GM12878 (cell line): ENCODE results near the gene IFNL1. TPM values are rescaled to one million over a fixed set of nuclear protein-coding genes. Genes with fewer than 3 reads are reported as not detected.
A peak's percentile ranks its signal among the peaks of the same experiment; 100 is the strongest.

Source experiments
- ATAC-seq: fragments of 200-7000 bp; cut with Tn5 transposase; 3 replicates; pipeline ENCODE4 v1.9.1; 2020; ENCODE audit warnings: mild to moderate bottlenecking, moderate library complexity
- BruUV-seq: library from RNA; stranded (reverse); fragments of 400-500 nt; replicated peaks from 2 replicates; lab custom pipeline; 2021; lab: Mats Ljungman, UMichigan
- CTCF ChIA-PET: fragments of 300-600 bp; sonication (Branson Sonifier 250); formaldehyde crosslinking; extraction: SDS; loops from one replicate; lab custom pipeline; 2021; ENCODE audit warnings: inconsistent platforms; lab: Yijun Ruan, JAX
- POLR2A ChIA-PET: fragments of 350-600 bp; formaldehyde crosslinking; extraction: SDS; loops from one replicate; lab custom pipeline; 2021; ENCODE audit warnings: inconsistent platforms; lab: Charles Lee
- RAD21 ChIA-PET: fragments of 300-600 bp; sonication (Branson Sonifier 250); formaldehyde crosslinking; loops from one replicate; lab custom pipeline; 2023; ENCODE audit warnings: antibody characterized with exemption; ENCODE audit not compliant: unreplicated experiment; lab: Charles Lee
- SMC1A ChIA-PET: fragments of 300-600 bp; sonication (Branson Sonifier 250); formaldehyde crosslinking; loops from one replicate; lab custom pipeline; 2023; ENCODE audit not compliant: unreplicated experiment, uncharacterized antibody; lab: Charles Lee
- DNase-seq: peaks from one replicate; pipeline ENCODE4 v3.0.0-alpha.2; 2011; ENCODE audit warnings: low read depth, low spot score
- FAIRE-seq: peaks from 3 replicates; lab custom pipeline; 2011; peaks lifted over from hg19 to GRCh38; lab: Jason Lieb, UNC
- H2AFZ ChIP-seq: 2 replicates; pipeline ENCODE4 v1.6.0; 2011; ENCODE audit warnings: low read depth, low read length, control low read depth; ENCODE audit not compliant: control insufficient read depth
- H3K27ac ChIP-seq: 2 replicates; pipeline ENCODE4 v1.5.1; 2011; ENCODE audit warnings: control low read depth; ENCODE audit not compliant: control insufficient read depth, insufficient read depth
- H3K27me3 ChIP-seq, 2 experiments: replicated peaks in 1 of 2; 2 replicates each; pipeline versions ENCODE4 v1.6.0 to v1.6.1; 2011; ENCODE audit warnings: low read length in 1 of 2; ENCODE audit not compliant: control insufficient read depth in 2 of 2, insufficient read depth in 2 of 2
- H3K36me3 ChIP-seq, 2 experiments: 2 replicates each; pipeline ENCODE4 v1.5.1; 2011; ENCODE audit warnings: low read length in 1 of 2; ENCODE audit not compliant: control insufficient read depth in 2 of 2, insufficient read depth in 2 of 2
- H3K4me1 ChIP-seq: 2 replicates; pipeline ENCODE4 v1.6.1; 2011; ENCODE audit warnings: mild to moderate bottlenecking, low read length, moderate library complexity, mixed read lengths; ENCODE audit not compliant: control insufficient read depth, insufficient read depth
- H3K4me2 ChIP-seq: 2 replicates; pipeline ENCODE4 v1.6.0; 2011; ENCODE audit warnings: control low read depth; ENCODE audit not compliant: control insufficient read depth, insufficient read depth
- H3K4me3 ChIP-seq: fragments of 200-600 bp; sonication (generic); 2 replicates; pipeline ENCODE4 v1.5.1; 2016
- H3K79me2 ChIP-seq: 2 replicates; pipeline ENCODE4 v1.6.0; 2011; ENCODE audit warnings: low read length; ENCODE audit not compliant: control insufficient read depth, insufficient read depth
- H3K9ac ChIP-seq: 2 replicates; pipeline ENCODE4 v1.8.0; 2011; ENCODE audit warnings: low read length, control low read depth, mixed read lengths; ENCODE audit not compliant: control insufficient read depth, insufficient read depth
- H3K9me3 ChIP-seq: replicated peaks from 3 replicates; pipeline ENCODE4 v1.5.1; 2011; ENCODE audit warnings: mild to moderate bottlenecking, low read length; ENCODE audit not compliant: control insufficient read depth, insufficient read depth
- H4K20me1 ChIP-seq: 2 replicates; pipeline ENCODE4 v1.6.0; 2011; ENCODE audit not compliant: control insufficient read depth, insufficient read depth
- BHLHE40 ChIP-seq, 2 experiments: fragments of 450-650 bp in 1 of 2; IDR thresholded peaks; 2 replicates each; pipeline ENCODE4 v1.6.1; 2011 to 2017; ENCODE audit warnings: low read depth in 2 of 2, borderline replicate concordance in 1 of 2, improper control_type of control experiment in 1 of 2, low read length in 1 of 2, mild to moderate bottlenecking in 1 of 2
- BMI1 ChIP-seq: fragments of 450-650 bp; IDR thresholded peaks from 2 replicates; pipeline ENCODE4 v1.6.1; 2016; ENCODE audit warnings: mild to moderate bottlenecking, moderate library complexity, borderline replicate concordance
- CBX3 ChIP-seq: fragments of 200-600 bp; sonication (generic); IDR thresholded peaks from 2 replicates; pipeline ENCODE4 v1.6.1; 2016; ENCODE audit warnings: low read depth, borderline replicate concordance
- CREM ChIP-seq: IDR thresholded peaks from 2 replicates; pipeline ENCODE4 v1.6.1; 2014; ENCODE audit warnings: antibody characterized with exemption, low read depth
- EZH2 ChIP-seq: IDR thresholded peaks from 2 replicates; pipeline ENCODE4 v1.6.1; 2012; ENCODE audit warnings: low read depth, mild to moderate bottlenecking, control low read depth, inconsistent platforms, low read length, borderline replicate concordance; ENCODE audit not compliant: control insufficient read depth
- MYB ChIP-seq: fragments of 150-350 bp; IDR thresholded peaks from 2 replicates; pipeline ENCODE4 v1.6.1; 2014; ENCODE audit warnings: mild to moderate bottlenecking, low read depth, low read length, borderline replicate concordance
- NBN ChIP-seq: fragments of 450-650 bp; IDR thresholded peaks from 2 replicates; pipeline ENCODE4 v1.6.1; 2016
- POLR2AphosphoS5 ChIP-seq: IDR thresholded peaks from 2 replicates; pipeline ENCODE4 v1.6.1; 2011; ENCODE audit warnings: mild to moderate bottlenecking, low read length, inconsistent platforms
- RFX5 ChIP-seq: IDR thresholded peaks from 2 replicates; pipeline ENCODE4 v1.6.1; 2011; ENCODE audit warnings: low read depth, low read length, improper control_type of control experiment
- RUNX3 ChIP-seq: IDR thresholded peaks from 2 replicates; pipeline ENCODE4 v1.6.1; 2012; ENCODE audit warnings: low read length, inconsistent platforms
- STAT3 ChIP-seq: IDR thresholded peaks from 2 replicates; pipeline ENCODE4 v1.6.1; 2011; ENCODE audit warnings: low read depth, low read length, improper control_type of control experiment
- ZNF207 ChIP-seq: fragments of 450-650 bp; IDR thresholded peaks from 2 replicates; pipeline ENCODE4 v1.6.1; 2014; ENCODE audit warnings: antibody characterized with exemption, mild to moderate bottlenecking, borderline replicate concordance
- WGBS: methylation state at CpG from one replicate; pipeline ENCODE4 v1.1.6; 2016; ENCODE audit warnings: low lambda C conversion rate; ENCODE audit not compliant: insufficient replicate concordance, insufficient coverage; ENCODE audit errors: missing lambda C conversion rate; 5-methylcytosine and 5-hydroxymethylcytosine counted together
- in situ Hi-C: fragments of 300-500 bp; cut with MboI; formaldehyde crosslinking; loops from 9 replicates; pipeline ENCODE4 v1.14.3; 2018; ENCODE audit warnings: mixed read lengths
- intact Hi-C: fragments of 100-400 bp; cut with micrococcal nuclease; formaldehyde crosslinking; loops from one replicate; pipeline ENCODE4 v1.14.2; 2022; ENCODE audit not compliant: unreplicated experiment
- polyA plus RNA-seq, 11 experiments: library from polyadenylated mRNA; depleted of rRNA in 4 of 11; unstranded in 6 of 11; stranded (reverse) in 5 of 11; fragments of >200 nt; fragmentation: Nextera tagmentation in 4 of 11; fragmentation: Illumina TruSeq in 1 of 11; extraction: Ambion mirVana in 4 of 11; extraction: Trizol in 1 of 11; gene quantifications; 1 replicate in 1 of 11; 2 replicates in 10 of 11; pipeline versions ENCODE4 v1.2.1 to v1.2.3, GENCODE V29; 2011 to 2016; ENCODE audit warnings: inconsistent platforms in 2 of 11, missing spikeins in 2 of 11, low read depth in 1 of 11
- total RNA-seq, 4 experiments: library from RNA; depleted of rRNA in 3 of 4; stranded (reverse); fragments of >200 nt in 3 of 4; fragmentation: Illumina TruSeq in 1 of 4; extraction: Trizol in 1 of 4; gene quantifications; 2 replicates each; pipeline versions ENCODE4 v1.2.1 to v1.2.3, GENCODE V29; 2013 to 2021
- TF ChIP-seq, protein P1 (sequence below): IDR thresholded peaks from 2 replicates; pipeline ENCODE4 v1.6.1; 2011; ENCODE audit warnings: borderline replicate concordance, low read depth, mild to moderate bottlenecking, moderate library complexity, low read length; ENCODE audit not compliant: insufficient read depth, poor library complexity, severe bottlenecking
- TF ChIP-seq, protein P2 (sequence below): IDR thresholded peaks from 2 replicates; pipeline ENCODE4 v1.6.1; 2011; ENCODE audit warnings: borderline replicate concordance, low read depth, mild to moderate bottlenecking, moderate library complexity, mixed read lengths, low read length; ENCODE audit not compliant: insufficient read depth; ENCODE audit errors: extremely low read length
- TF ChIP-seq, protein P3 (sequence below): IDR thresholded peaks from 2 replicates; pipeline ENCODE4 v1.6.1; 2012; ENCODE audit warnings: low read length, inconsistent platforms
- TF ChIP-seq, protein P4 (sequence below): fragments of 450-650 bp; IDR thresholded peaks from 2 replicates; pipeline ENCODE4 v1.6.1; 2016; ENCODE audit warnings: mild to moderate bottlenecking

Gene IFNL1
- total and polyA plus RNA-seq, 10 of the 15 experiments (the other 5 are each of a cell fraction or from before 2014, with no cell fraction given) = not detected

DNA sequence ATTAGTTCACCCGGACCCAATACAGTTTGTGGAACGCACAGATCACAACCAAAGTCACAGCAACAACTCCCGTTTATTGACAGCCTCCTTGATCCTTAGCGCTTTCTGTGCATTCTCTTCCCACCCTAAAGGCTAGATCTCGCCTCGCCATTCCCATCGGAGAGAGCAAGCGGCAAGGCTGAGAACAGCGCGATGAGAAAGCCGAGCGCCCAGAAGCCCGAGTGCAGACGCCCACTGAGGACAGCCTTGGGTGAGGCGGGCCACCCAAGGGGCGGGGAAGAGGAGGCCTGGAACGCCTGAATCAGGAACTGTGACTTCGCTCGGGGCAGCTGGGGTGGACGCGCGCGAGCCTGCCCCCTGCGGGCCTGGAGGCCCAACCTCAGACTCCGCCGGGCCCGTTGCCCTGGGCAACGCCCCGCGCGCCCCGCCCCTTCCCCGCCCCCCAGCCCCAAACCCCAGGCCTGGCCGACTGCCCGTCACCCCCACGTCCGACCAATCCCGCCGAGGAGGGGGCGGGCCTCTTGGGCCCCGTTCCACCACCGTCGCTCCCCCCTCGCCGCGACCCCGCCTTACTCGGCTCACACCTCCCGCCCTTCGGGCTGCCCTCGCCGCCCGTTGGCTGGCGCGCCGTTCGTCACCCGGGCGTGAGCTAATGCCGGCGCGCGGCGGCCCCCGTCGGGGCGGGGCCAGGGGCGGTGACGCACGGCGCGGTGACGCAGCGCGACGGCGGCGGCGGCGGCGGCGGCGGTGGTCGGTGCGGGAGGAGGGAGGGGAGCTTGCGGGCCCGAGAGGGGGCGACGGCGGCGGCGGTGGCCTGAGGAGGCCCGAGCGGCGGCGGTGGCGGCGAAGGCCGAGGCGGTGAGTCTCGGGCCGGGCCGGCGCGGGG lies 45.8 kb downstream of the IFNL1 start, which contains the start of gene SAMD4B:
TSS of gene SAMD4B (plus strand) at position 703 of the 886 bp plus-strand sequence. CDS start 14,473 bp downstream, outside the sequence.
- in situ Hi-C loops (no loop called here), intact Hi-C loops (loop anchor here (1.0 to 5.0 kb wide), 3 partner anchors 49 to 190 kb away; partner anchors contain the start of genes EID2B, MED29, PAF1 and PLEKHG2)
- H3K9me3 ChIP-seq = no peaks in the 10 kb centered on the region
- peak within 1 kb of the TSS; percentile 95 for H3K4me3 ChIP-seq
- FAIRE-seq = peak; percentile 95
- peaks cover 12% of the 10 kb centered on the region for H3K79me2 ChIP-seq
- H4K20me1 ChIP-seq = no peaks in the 10 kb centered on the region; the same call in 1 of the 2 replicates
- peak within 1 kb of the TSS; percentile 97 for H2AFZ ChIP-seq
- POLR2A ChIA-PET = interaction anchor here (0.6 to 1.4 kb wide), 8 partner anchors 9 to 968 kb away, joined by 3 to 12 read pairs (median 6); partner anchors contain the start of genes ECH1, MED29, PAF1 and RPS16
- CTCF ChIA-PET = interaction anchor here (0.7 to 1.4 kb wide), 9 partner anchors 11 to 672 kb away, joined by 3 to 5 read pairs (median 4); partner anchors contain the start of genes MED29 and PAF1
- H3K9ac ChIP-seq = peak within 1 kb of the TSS; percentile 91
- no TSS peak for BruUV-seq
- SMC1A ChIA-PET = interaction anchor here (0.7 to 1.0 kb wide), 3 partner anchors 12 to 70 kb away, joined by 3 to 7 read pairs (median 4); partner anchors contain the start of gene PLEKHG2
- peak within 1 kb of the TSS; percentile 94 for H3K4me2 ChIP-seq
- WGBS = under 1% methylated on average over 32 of the region's 105 CpGs
- peak; percentile 96 for ATAC-seq
- no peaks in the 10 kb centered on the region for H3K27me3 ChIP-seq
- peaks cover 0 to 5% of the 10 kb centered on the region in 2 experiments; a peak in 1 of 4 replicates for H3K36me3 ChIP-seq
- peaks cover 14% of the 10 kb centered on the region for H3K4me1 ChIP-seq
- RAD21 ChIA-PET = interaction anchor here (0.5 to 2.0 kb wide), 5 partner anchors 18 to 132 kb away, joined by 3 to 5 read pairs (median 3); partner anchors contain the start of gene RPS16
- peak; percentile 87 for DNase-seq
- H3K27ac ChIP-seq = peak within 1 kb of the TSS; percentile 82
- TF ChIP-seq, protein P1, sequence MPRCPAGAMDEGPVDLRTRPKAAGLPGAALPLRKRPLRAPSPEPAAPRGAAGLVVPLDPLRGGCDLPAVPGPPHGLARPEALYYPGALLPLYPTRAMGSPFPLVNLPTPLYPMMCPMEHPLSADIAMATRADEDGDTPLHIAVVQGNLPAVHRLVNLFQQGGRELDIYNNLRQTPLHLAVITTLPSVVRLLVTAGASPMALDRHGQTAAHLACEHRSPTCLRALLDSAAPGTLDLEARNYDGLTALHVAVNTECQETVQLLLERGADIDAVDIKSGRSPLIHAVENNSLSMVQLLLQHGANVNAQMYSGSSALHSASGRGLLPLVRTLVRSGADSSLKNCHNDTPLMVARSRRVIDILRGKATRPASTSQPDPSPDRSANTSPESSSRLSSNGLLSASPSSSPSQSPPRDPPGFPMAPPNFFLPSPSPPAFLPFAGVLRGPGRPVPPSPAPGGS = no peak
- TF ChIP-seq STAT3 (no peak), EZH2 (no peak), RUNX3 (peak; percentile 66), RFX5 (peak; percentile 43; the same call in 1 of the 2 replicates), BMI1 (peak; percentile 82), NBN (peak; percentile 84), CBX3 (no peak), CREM (peak; percentile 55), POLR2AphosphoS5 (peak; percentile 97), MYB (0 out of 2 replicates have a peak, but pooled peaks have one; percentile 55), BHLHE40 (IDR thresholded peaks at IDR 0.05; ENCODE audit: borderline replicate concordance in 1 of 2, low read depth in 2 of 2, low read length in 1 of 2) (peak; percentile 59 to 67; a peak in 3 of 4 replicates), ZNF207 (peak; percentile 74; the same call in 1 of the 2 replicates)
- TF ChIP-seq, protein P2, sequence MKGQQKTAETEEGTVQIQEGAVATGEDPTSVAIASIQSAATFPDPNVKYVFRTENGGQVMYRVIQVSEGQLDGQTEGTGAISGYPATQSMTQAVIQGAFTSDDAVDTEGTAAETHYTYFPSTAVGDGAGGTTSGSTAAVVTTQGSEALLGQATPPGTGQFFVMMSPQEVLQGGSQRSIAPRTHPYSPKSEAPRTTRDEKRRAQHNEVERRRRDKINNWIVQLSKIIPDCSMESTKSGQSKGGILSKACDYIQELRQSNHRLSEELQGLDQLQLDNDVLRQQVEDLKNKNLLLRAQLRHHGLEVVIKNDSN = no peak
- TF ChIP-seq, protein P3, sequence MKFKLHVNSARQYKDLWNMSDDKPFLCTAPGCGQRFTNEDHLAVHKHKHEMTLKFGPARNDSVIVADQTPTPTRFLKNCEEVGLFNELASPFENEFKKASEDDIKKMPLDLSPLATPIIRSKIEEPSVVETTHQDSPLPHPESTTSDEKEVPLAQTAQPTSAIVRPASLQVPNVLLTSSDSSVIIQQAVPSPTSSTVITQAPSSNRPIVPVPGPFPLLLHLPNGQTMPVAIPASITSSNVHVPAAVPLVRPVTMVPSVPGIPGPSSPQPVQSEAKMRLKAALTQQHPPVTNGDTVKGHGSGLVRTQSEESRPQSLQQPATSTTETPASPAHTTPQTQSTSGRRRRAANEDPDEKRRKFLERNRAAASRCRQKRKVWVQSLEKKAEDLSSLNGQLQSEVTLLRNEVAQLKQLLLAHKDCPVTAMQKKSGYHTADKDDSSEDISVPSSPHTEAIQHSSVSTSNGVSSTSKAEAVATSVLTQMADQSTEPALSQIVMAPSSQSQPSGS = no peak
- TF ChIP-seq, protein P4, sequence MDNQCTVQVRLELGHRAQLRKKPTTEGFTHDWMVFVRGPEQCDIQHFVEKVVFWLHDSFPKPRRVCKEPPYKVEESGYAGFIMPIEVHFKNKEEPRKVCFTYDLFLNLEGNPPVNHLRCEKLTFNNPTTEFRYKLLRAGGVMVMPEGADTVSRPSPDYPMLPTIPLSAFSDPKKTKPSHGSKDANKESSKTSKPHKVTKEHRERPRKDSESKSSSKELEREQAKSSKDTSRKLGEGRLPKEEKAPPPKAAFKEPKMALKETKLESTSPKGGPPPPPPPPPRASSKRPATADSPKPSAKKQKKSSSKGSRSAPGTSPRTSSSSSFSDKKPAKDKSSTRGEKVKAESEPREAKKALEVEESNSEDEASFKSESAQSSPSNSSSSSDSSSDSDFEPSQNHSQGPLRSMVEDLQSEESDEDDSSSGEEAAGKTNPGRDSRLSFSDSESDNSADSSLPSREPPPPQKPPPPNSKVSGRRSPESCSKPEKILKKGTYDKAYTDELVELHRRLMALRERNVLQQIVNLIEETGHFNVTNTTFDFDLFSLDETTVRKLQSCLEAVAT = peak; percentile 88
